HepG2 (cell line): ENCODE measurements around the gene SLC43A1. TPM values are rescaled to one million over a fixed set of nuclear protein-coding genes. Genes with fewer than 3 reads are reported as not detected.
A peak's percentile ranks its signal among the peaks of the same experiment; 100 is the strongest.

Experiments used
- GABPB1 ChIP-seq: IDR thresholded peaks from 2 replicates; pipeline ENCODE4 v1.6.1; 2016; ENCODE audit warnings: mild to moderate bottlenecking, missing genetic modification reagents, moderate library complexity, missing compliant biosample characterization
- IKZF1 ChIP-seq: fragments of 450-650 bp; IDR thresholded peaks from 2 replicates; pipeline ENCODE4 v1.7.1; 2016
- POLR2AphosphoS5 ChIP-seq: IDR thresholded peaks from 2 replicates; pipeline ENCODE4 v1.6.1; 2012; ENCODE audit warnings: low read depth, low read length
- ZMAT3 ChIP-seq: sonication (generic); formaldehyde crosslinking; conservative IDR thresholded peaks from 2 replicates; pipeline ENCODE4 v1.7.0; 2021; ENCODE audit warnings: missing genetic modification reagents
- ZNF224 ChIP-seq: sonication (generic); formaldehyde crosslinking; IDR thresholded peaks from 2 replicates; pipeline ENCODE4 v1.5.0; 2020; ENCODE audit warnings: mild to moderate bottlenecking, missing genetic modification reagents
- ZNF577 ChIP-seq: sonication (generic); formaldehyde crosslinking; IDR thresholded peaks from 2 replicates; pipeline ENCODE4 v1.4.0; 2020; ENCODE audit warnings: mild to moderate bottlenecking, low read depth, missing genetic modification reagents, borderline replicate concordance
- polyA plus RNA-seq, 8 experiments: library from polyadenylated mRNA; depleted of rRNA in 3 of 8; stranded (reverse) in 7 of 8; unstranded in 1 of 8; fragments of >200 nt; fragmentation: Illumina TruSeq in 4 of 8; extraction: Trizol in 4 of 8; gene quantifications; 2 replicates each; pipeline versions ENCODE4 v1.2.1 to v1.2.3, GENCODE V29; 2011 to 2016; ENCODE audit warnings: low read depth in 4 of 8, missing spikeins in 1 of 8, mixed read lengths in 1 of 8; ENCODE audit not compliant: insufficient read depth in 1 of 8
- total RNA-seq, 5 experiments: library from RNA; depleted of rRNA; stranded (reverse); fragments of >200 nt; fragmentation: Illumina TruSeq; extraction: Trizol; gene quantifications; 2 replicates each; pipeline ENCODE4 v1.2.3, GENCODE V29; 2016; ENCODE audit warnings: low read depth in 1 of 5
- TF ChIP-seq, protein P1 (sequence below): sonication (generic); formaldehyde crosslinking; IDR thresholded peaks from 2 replicates; pipeline ENCODE4 v1.5.0; 2020; ENCODE audit warnings: mild to moderate bottlenecking, missing genetic modification reagents, borderline replicate concordance
- TF ChIP-seq, protein P2 (sequence below): IDR thresholded peaks from 2 replicates; pipeline ENCODE4 v1.6.1; 2016
- TF ChIP-seq, protein P3 (sequence below): sonication (generic); formaldehyde crosslinking; IDR thresholded peaks from 2 replicates; pipeline ENCODE4 v1.4.0; 2020; ENCODE audit warnings: missing genetic modification reagents
- TF ChIP-seq, protein P4 (sequence below): IDR thresholded peaks from 2 replicates; pipeline ENCODE4 v1.6.1; 2012; ENCODE audit warnings: inconsistent platforms
- TF ChIP-seq, protein P5 (sequence below): sonication (generic); formaldehyde crosslinking; IDR thresholded peaks from 2 replicates; pipeline ENCODE4 v1.5.1; 2020; ENCODE audit warnings: missing genetic modification reagents, mild to moderate bottlenecking, borderline replicate concordance
- TF ChIP-seq, protein P6 (sequence below): fragments of 450-650 bp; IDR thresholded peaks from 2 replicates; pipeline ENCODE4 v1.6.1; 2016

SLC43A1 gene
- total and polyA plus RNA-seq, 2 of the 13 experiments (the other 11 are each of a cell fraction or from before 2014, with no cell fraction given) = 72.3 to 87.6 TPM

DNA sequence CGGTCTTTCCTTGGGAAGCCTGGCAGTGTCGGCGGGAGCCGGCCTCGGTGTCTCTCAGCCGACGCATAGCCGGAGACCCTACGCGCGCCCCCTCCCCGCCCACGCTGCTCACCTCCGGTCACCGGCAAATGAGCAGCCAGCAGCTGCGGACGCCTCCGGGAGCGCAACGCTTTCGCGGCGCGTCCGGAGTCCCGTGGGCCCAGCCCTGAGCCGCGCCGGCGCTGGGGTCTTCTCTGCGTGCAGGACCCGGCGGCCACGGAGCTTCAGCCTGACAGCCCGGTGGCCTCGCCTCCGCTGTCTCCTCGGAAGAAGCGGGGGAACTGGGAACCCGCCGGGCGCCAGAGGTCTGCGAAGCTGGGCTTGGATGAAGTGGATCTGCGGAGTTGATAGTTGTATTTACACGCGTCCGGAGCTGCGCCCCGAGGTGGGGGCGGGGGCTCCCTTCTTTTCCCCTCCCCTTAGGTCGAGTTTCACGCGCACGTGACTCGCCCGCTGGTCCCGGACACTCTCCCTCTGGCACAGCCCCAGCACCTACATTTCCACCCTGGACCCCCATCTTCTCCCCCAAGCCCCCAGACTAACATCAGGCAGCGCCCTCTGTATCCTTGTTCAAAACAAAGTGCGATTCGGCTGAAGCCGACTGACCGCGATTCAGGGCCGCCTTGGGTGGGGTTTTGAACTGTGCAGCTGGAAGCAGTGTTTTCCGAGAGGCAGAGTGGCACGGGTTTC is at the start of gene SLC43A1 (continued):
- TF ChIP-seq, protein P1, sequence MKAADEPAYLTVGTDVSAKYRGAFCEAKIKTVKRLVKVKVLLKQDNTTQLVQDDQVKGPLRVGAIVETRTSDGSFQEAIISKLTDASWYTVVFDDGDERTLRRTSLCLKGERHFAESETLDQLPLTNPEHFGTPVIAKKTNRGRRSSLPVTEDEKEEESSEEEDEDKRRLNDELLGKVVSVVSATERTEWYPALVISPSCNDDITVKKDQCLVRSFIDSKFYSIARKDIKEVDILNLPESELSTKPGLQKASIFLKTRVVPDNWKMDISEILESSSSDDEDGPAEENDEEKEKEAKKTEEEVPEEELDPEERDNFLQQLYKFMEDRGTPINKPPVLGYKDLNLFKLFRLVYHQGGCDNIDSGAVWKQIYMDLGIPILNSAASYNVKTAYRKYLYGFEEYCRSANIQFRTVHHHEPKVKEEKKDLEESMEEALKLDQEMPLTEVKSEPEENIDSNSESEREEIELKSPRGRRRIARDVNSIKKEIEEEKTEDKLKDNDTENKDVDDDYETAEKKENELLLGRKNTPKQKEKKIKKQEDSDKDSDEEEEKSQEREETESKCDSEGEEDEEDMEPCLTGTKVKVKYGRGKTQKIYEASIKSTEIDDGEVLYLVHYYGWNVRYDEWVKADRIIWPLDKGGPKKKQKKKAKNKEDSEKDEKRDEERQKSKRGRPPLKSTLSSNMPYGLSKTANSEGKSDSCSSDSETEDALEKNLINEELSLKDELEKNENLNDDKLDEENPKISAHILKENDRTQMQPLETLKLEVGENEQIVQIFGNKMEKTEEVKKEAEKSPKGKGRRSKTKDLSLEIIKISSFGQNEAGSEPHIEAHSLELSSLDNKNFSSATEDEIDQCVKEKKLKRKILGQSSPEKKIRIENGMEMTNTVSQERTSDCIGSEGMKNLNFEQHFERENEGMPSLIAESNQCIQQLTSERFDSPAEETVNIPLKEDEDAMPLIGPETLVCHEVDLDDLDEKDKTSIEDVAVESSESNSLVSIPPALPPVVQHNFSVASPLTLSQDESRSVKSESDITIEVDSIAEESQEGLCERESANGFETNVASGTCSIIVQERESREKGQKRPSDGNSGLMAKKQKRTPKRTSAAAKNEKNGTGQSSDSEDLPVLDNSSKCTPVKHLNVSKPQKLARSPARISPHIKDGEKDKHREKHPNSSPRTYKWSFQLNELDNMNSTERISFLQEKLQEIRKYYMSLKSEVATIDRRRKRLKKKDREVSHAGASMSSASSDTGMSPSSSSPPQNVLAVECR = peak; percentile 67
- TF ChIP-seq ZMAT3 (CRISPR knock-in tag) (no peak; the same call in 1 of the 2 replicates), ZNF224 (no peak), POLR2AphosphoS5 (peak; percentile 78), ZNF577 (CRISPR knock-in tag) (no peak), GABPB1 (CRISPR knock-in tag) (peak; percentile 65; the same call in 1 of the 2 replicates), IKZF1 (no peak)
- TF ChIP-seq, protein P2, sequence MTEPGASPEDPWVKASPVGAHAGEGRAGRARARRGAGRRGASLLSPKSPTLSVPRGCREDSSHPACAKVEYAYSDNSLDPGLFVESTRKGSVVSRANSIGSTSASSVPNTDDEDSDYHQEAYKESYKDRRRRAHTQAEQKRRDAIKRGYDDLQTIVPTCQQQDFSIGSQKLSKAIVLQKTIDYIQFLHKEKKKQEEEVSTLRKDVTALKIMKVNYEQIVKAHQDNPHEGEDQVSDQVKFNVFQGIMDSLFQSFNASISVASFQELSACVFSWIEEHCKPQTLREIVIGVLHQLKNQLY (CRISPR knock-in tag) = no peak; the same call in 1 of the 2 replicates
- TF ChIP-seq, protein P3, sequence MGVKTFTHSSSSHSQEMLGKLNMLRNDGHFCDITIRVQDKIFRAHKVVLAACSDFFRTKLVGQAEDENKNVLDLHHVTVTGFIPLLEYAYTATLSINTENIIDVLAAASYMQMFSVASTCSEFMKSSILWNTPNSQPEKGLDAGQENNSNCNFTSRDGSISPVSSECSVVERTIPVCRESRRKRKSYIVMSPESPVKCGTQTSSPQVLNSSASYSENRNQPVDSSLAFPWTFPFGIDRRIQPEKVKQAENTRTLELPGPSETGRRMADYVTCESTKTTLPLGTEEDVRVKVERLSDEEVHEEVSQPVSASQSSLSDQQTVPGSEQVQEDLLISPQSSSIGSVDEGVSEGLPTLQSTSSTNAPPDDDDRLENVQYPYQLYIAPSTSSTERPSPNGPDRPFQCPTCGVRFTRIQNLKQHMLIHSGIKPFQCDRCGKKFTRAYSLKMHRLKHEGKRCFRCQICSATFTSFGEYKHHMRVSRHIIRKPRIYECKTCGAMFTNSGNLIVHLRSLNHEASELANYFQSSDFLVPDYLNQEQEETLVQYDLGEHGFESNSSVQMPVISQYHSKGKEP (CRISPR knock-in tag) = no peak
- TF ChIP-seq, protein P4, sequence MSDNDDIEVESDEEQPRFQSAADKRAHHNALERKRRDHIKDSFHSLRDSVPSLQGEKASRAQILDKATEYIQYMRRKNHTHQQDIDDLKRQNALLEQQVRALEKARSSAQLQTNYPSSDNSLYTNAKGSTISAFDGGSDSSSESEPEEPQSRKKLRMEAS = peak; percentile 80
- TF ChIP-seq, protein P5, sequence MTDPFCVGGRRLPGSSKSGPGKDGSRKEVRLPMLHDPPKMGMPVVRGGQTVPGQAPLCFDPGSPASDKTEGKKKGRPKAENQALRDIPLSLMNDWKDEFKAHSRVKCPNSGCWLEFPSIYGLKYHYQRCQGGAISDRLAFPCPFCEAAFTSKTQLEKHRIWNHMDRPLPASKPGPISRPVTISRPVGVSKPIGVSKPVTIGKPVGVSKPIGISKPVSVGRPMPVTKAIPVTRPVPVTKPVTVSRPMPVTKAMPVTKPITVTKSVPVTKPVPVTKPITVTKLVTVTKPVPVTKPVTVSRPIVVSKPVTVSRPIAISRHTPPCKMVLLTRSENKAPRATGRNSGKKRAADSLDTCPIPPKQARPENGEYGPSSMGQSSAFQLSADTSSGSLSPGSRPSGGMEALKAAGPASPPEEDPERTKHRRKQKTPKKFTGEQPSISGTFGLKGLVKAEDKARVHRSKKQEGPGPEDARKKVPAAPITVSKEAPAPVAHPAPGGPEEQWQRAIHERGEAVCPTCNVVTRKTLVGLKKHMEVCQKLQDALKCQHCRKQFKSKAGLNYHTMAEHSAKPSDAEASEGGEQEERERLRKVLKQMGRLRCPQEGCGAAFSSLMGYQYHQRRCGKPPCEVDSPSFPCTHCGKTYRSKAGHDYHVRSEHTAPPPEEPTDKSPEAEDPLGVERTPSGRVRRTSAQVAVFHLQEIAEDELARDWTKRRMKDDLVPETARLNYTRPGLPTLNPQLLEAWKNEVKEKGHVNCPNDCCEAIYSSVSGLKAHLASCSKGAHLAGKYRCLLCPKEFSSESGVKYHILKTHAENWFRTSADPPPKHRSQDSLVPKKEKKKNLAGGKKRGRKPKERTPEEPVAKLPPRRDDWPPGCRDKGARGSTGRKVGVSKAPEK (CRISPR knock-in tag) = no peak
- TF ChIP-seq, protein P6, sequence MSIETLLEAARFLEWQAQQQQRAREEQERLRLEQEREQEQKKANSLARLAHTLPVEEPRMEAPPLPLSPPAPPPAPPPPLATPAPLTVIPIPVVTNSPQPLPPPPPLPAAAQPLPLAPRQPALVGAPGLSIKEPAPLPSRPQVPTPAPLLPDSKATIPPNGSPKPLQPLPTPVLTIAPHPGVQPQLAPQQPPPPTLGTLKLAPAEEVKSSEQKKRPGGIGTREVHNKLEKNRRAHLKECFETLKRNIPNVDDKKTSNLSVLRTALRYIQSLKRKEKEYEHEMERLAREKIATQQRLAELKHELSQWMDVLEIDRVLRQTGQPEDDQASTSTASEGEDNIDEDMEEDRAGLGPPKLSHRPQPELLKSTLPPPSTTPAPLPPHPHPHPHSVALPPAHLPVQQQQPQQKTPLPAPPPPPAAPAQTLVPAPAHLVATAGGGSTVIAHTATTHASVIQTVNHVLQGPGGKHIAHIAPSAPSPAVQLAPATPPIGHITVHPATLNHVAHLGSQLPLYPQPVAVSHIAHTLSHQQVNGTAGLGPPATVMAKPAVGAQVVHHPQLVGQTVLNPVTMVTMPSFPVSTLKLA = peak; percentile 14; the same call in 1 of the 2 replicates
